Measurements from ENCODE around the gene GAREM1. TPM values are rescaled to one million over a fixed set of nuclear protein-coding genes. Genes with fewer than 3 reads are reported as not detected.

The GAREM1 gene
- total and polyA plus RNA-seq, 2 donors from 2014 or later: 7.0 to 47.0 TPM

GRCh38 chr18:32431753-32432152, 38.9 kb downstream of the GAREM1 start:
- H3K27me3 ChIP-seq (ENCODE audit: control insufficient read depth, insufficient read depth, low read length): no peaks in the 10 kb centered on the region
- intact Hi-C loops (cut with DNase I): no loop called here
- TF ChIP-seq, protein P1, sequence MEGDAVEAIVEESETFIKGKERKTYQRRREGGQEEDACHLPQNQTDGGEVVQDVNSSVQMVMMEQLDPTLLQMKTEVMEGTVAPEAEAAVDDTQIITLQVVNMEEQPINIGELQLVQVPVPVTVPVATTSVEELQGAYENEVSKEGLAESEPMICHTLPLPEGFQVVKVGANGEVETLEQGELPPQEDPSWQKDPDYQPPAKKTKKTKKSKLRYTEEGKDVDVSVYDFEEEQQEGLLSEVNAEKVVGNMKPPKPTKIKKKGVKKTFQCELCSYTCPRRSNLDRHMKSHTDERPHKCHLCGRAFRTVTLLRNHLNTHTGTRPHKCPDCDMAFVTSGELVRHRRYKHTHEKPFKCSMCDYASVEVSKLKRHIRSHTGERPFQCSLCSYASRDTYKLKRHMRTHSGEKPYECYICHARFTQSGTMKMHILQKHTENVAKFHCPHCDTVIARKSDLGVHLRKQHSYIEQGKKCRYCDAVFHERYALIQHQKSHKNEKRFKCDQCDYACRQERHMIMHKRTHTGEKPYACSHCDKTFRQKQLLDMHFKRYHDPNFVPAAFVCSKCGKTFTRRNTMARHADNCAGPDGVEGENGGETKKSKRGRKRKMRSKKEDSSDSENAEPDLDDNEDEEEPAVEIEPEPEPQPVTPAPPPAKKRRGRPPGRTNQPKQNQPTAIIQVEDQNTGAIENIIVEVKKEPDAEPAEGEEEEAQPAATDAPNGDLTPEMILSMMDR (IDR thresholded peaks at IDR 0.05; ENCODE audit: borderline replicate concordance, extremely low read depth, insufficient read depth): no peak
- H3K9ac ChIP-seq (ENCODE audit: low read length in 3 of 3): no peak overlapping the region
- peaks cover 0 to 4% (median 0%) of the 10 kb centered on the region in 3 donors for H3K9me3 ChIP-seq (ENCODE audit: control insufficient read depth in 2 of 3, insufficient read depth in 1 of 3, low read length in 3 of 3)
- no peaks in the 10 kb centered on the region for H3K36me3 ChIP-seq (ENCODE audit: control insufficient read depth in 2 of 3, insufficient read depth in 3 of 3, low read length in 3 of 3)
- no peak overlapping the region for H3K4me3 ChIP-seq (ENCODE audit: low read length in 3 of 3)
- H3K4me1 ChIP-seq (ENCODE audit: control insufficient read depth in 2 of 3, insufficient read depth in 2 of 3, low read depth in 1 of 3, low read length in 3 of 3): peaks cover 0 to 19% (median 2%) of the 10 kb centered on the region in 3 donors
- DNase-seq: no peak
- H3K27ac ChIP-seq (ENCODE audit: low read depth in 2 of 2, low read length in 2 of 2): no peak overlapping the region
- FAIRE-seq: no peak

DNA sequence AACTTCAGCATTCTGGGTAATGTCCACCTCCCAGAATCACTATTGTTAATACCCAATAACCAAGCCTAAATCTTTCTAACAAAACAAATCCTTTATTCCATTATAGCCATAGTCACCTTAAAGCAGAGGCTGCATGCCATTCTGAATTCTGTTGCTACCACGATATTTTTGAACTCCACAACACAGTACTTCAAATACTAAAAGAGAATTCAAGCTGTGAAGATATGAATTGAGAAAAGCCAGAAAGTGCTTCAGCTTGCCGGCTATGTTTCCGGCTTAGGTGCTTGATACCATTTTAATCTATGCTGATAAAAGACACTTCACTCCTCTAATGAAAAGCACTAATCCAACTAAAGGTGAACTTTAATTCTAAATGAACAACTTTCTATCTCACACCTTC, 41.3 kb downstream of the GAREM1 start:
- Histone ChIP-seq H3K9me3 (ENCODE audit: control insufficient read depth in 2 of 3, insufficient read depth in 1 of 3, low read length in 3 of 3) (peaks cover 0 to 4% (median 0%) of the 10 kb centered on the region in 3 donors), H3K4me1 (ENCODE audit: control insufficient read depth in 2 of 3, insufficient read depth in 2 of 3, low read depth in 1 of 3, low read length in 3 of 3) (peaks cover 0 to 14% (median 0%) of the 10 kb centered on the region in 3 donors), H3K9ac (ENCODE audit: low read length in 3 of 3) (no peak overlapping the region), H3K27me3 (ENCODE audit: control insufficient read depth, insufficient read depth, low read length) (no peaks in the 10 kb centered on the region), H3K4me3 (ENCODE audit: low read length in 3 of 3) (no peak overlapping the region), H3K27ac (ENCODE audit: low read depth in 2 of 2, low read length in 2 of 2) (no peak overlapping the region), H3K36me3 (ENCODE audit: control insufficient read depth in 2 of 3, insufficient read depth in 3 of 3, low read length in 3 of 3) (no peaks in the 10 kb centered on the region)
- DNase-seq: no peak
- no peak for FAIRE-seq
- TF ChIP-seq, protein P1 (IDR thresholded peaks at IDR 0.05; ENCODE audit: borderline replicate concordance, extremely low read depth, insufficient read depth): no peak
- intact Hi-C loops (cut with DNase I): no loop called here

DNA sequence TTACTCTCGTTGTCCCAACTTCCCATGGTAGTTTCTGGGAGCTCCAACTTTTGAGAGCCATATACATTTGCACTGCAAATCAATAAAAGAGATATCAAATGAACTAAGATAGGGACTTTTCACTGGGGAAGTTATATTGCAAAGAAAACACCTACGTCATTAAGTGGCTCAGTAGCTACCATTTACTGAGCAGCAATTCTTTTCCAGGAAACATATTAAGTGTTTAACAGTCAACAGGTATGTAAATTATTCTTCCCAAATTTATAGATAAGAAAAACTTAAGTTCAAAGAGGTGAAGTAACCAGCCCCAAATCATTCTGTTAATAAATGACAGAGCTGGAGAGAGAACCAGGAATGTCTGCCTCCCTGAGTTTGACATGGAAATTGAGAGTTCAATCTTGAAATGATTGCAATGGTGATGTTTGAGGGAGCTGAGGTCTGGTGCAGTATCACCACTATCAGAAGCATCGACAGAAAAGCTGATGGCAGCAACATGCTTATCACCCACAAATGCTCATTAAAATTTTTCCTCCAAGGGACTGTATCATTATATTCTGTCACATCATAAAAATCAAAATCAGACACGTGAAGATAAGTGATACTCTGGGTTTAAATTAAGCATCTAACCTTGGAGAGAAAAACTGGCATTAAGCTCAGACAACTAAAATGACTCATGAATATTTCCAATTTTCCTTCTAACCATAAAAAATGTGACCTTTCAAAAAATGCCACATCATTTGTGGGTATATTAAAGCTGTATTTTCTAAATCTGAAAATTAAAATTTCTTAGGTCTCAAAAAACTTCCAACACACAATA, 43.4 kb downstream of the GAREM1 start:
- H3K9me3 ChIP-seq (ENCODE audit: control insufficient read depth in 2 of 3, insufficient read depth in 1 of 3, low read length in 3 of 3): peaks cover 0 to 4% (median 0%) of the 10 kb centered on the region in 3 donors
- intact Hi-C loops (cut with DNase I): no loop called here
- H3K27me3 ChIP-seq (ENCODE audit: control insufficient read depth, insufficient read depth, low read length): no peaks in the 10 kb centered on the region
- TF ChIP-seq, protein P1 (IDR thresholded peaks at IDR 0.05; ENCODE audit: borderline replicate concordance, extremely low read depth, insufficient read depth): no peak
- H3K9ac ChIP-seq (ENCODE audit: low read length in 3 of 3): no peak overlapping the region
- FAIRE-seq: no peak
- no peak overlapping the region for H3K27ac ChIP-seq (ENCODE audit: low read depth in 2 of 2, low read length in 2 of 2)
- no peaks in the 10 kb centered on the region for H3K36me3 ChIP-seq (ENCODE audit: control insufficient read depth in 2 of 3, insufficient read depth in 3 of 3, low read length in 3 of 3)
- peaks cover 0 to 18% (median 0%) of the 10 kb centered on the region in 3 donors for H3K4me1 ChIP-seq (ENCODE audit: control insufficient read depth in 2 of 3, insufficient read depth in 2 of 3, low read depth in 1 of 3, low read length in 3 of 3)
- DNase-seq: peak in 1 of 5 donors; percentile 12
- no peak overlapping the region for H3K4me3 ChIP-seq (ENCODE audit: low read length in 3 of 3)

All from kidney (tissue), 14 donors.